ENCODE data around the gene NCBP3. TPM values are rescaled to one million over a fixed set of nuclear protein-coding genes. Genes with fewer than 3 reads are reported as not detected.

NCBP3 gene
- total RNA-seq, 4 donors from 2014 or later = 24.8 to 41.6 (median 32.2) TPM

GRCh38 chr17:3755335-3756030 is 90.6 kb downstream of the NCBP3 start:
- Histone ChIP-seq H3K27me3 (no peaks in the 10 kb centered on the region), H3K4me3 (peak overlapping the region; percentile 41 to 81 (median 51)), H3K27ac (peak overlapping the region; percentile 70 to 91 (median 73)), H3K4me1 (peaks cover 0 to 5% (median 0%) of the 10 kb centered on the region in 4 donors), H3K36me3 (no peaks in the 10 kb centered on the region), H3K9me3 (no peaks in the 10 kb centered on the region)
- DNase-seq = no peak
- TF ChIP-seq POLR2A (IDR thresholded peaks at IDR 0.05) = no peak
- no peak for TF ChIP-seq CTCF (IDR thresholded peaks at IDR 0.05)

GRCh38 chr17:3754458-3755334 is 91.3 kb downstream of the NCBP3 start:
- DNase-seq = peak; percentile 82 to 97 (median 96)

GRCh38 chr17:3754066-3754457 is 92.0 kb downstream of the NCBP3 start:
- Histone ChIP-seq H3K4me1 (peaks cover 0 to 5% (median 0%) of the 10 kb centered on the region in 4 donors), H3K36me3 (no peaks in the 10 kb centered on the region), H3K27me3 (no peaks in the 10 kb centered on the region), H3K27ac (peak overlapping the region in 2 of 4 donors; percentile 70 to 91), H3K9me3 (no peaks in the 10 kb centered on the region), H3K4me3 (peak overlapping the region in 2 of 4 donors; percentile 3 to 25)
- TF ChIP-seq POLR2A (IDR thresholded peaks at IDR 0.05) (no peak), CTCF (IDR thresholded peaks at IDR 0.05) (no peak)
- no peak for DNase-seq

More at GRCh38 chr17:3754458-3755334, 91.3 kb downstream of the NCBP3 start:
- H3K9me3 ChIP-seq = no peaks in the 10 kb centered on the region
- H3K4me1 ChIP-seq = peaks cover 0 to 5% (median 0%) of the 10 kb centered on the region in 4 donors
- H3K27ac ChIP-seq = peak overlapping the region; percentile 70 to 91 (median 73)
- peak; percentile 73 to 83 for TF ChIP-seq POLR2A (IDR thresholded peaks at IDR 0.05)
- no peak for TF ChIP-seq CTCF (IDR thresholded peaks at IDR 0.05)
- peak overlapping the region; percentile 41 to 81 (median 51) for H3K4me3 ChIP-seq
- no peaks in the 10 kb centered on the region for H3K27me3 ChIP-seq
- H3K36me3 ChIP-seq = no peaks in the 10 kb centered on the region

DNA sequence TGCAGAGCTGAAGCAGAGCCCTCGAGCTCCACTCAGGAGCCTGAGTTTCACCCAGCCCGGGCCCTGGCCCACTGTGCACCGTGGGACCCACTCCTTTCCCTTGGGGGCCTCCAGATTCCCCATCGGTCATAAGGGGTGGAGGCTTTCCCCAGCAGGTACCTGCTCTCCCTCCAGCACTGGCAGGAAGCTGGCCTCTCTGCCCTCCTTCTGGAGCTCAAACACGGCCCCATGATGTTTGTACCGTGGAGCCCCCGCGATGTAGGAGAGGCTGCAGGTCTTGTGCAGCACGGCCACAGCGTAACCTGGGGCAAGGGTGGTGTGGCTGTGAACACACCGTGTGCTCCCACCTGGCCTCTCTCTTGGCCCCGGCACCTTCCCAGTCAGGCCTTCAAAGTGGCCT is 92.4 kb downstream of the NCBP3 start:
- H3K36me3 ChIP-seq = no peaks in the 10 kb centered on the region
- no peak overlapping the region for H3K27ac ChIP-seq
- peaks cover 0 to 5% (median 0%) of the 10 kb centered on the region in 4 donors for H3K4me1 ChIP-seq
- no peak for TF ChIP-seq POLR2A (IDR thresholded peaks at IDR 0.05)
- no peak for TF ChIP-seq CTCF (IDR thresholded peaks at IDR 0.05)
- DNase-seq = no peak
- H3K4me3 ChIP-seq = no peak overlapping the region
- no peaks in the 10 kb centered on the region for H3K9me3 ChIP-seq
- H3K27me3 ChIP-seq = no peaks in the 10 kb centered on the region

Other genes starting within 250 kb of the NCBP3 start
- gene TRPV1, start 236.8 kb downstream of the NCBP3 start, total RNA-seq = 10 to 100 TPM; 13.2 to 56.8 (median 36.3) TPM
- gene SHPK, start 210.0 kb downstream of the NCBP3 start, total RNA-seq = 10 to 100 TPM in 3 of 4 donors, 1 to 10 TPM in 1; 5.8 to 83.8 (median 44.9) TPM
- gene CTNS, start 209.5 kb downstream of the NCBP3 start, total RNA-seq = 10 to 100 TPM; 21.5 to 30.1 (median 27.7) TPM
- gene TAX1BP3, start 177.7 kb downstream of the NCBP3 start, total RNA-seq = 100 to 1,000 TPM; 113 to 386 (median 239) TPM
- 10 to 100 TPM; 12.6 to 28.1 (median 21.0) TPM for gene EMC6, start 177.4 kb downstream of the NCBP3 start, total RNA-seq
- gene P2RX5, start 150.1 kb downstream of the NCBP3 start, total RNA-seq = 100 to 1,000 TPM in 1 of 4 donors, 1 to 10 TPM in 3; 1.2 to 103 (median 5.7) TPM
- gene HASPIN, start 122.3 kb downstream of the NCBP3 start, total RNA-seq = 1 to 10 TPM in 1 of 4 donors, not detected in 3; 1.2 TPM
- gene ITGAE, start 45.1 kb downstream of the NCBP3 start, total RNA-seq = 10 to 100 TPM; 14.9 to 41.8 (median 31.5) TPM
- 10 to 100 TPM in 1 of 4 donors, 1 to 10 TPM in 3; 2.5 to 13.2 (median 4.6) TPM for gene CAMKK1, start 46.8 kb upstream of the NCBP3 start, total RNA-seq
- 10 to 100 TPM in 1 of 4 donors, 1 to 10 TPM in 2, under 1 TPM in 1; 0.88 to 27.2 (median 4.3) TPM for gene P2RX1, start 70.2 kb upstream of the NCBP3 start, total RNA-seq
- 100 to 1,000 TPM in 2 of 4 donors, 10 to 100 TPM in 2; 78.6 to 231 (median 112) TPM for gene ATP2A3, start 118.2 kb upstream of the NCBP3 start, total RNA-seq

Measured in Peyer's patch (tissue), 4 donors.